Measurements from ENCODE around the gene PLA2G4B.
A peak's percentile ranks its signal among the peaks of the same experiment; 100 is the strongest.

PLA2G4B gene

GRCh38 chr15:41801850-41802455, 36.7 kb upstream of the PLA2G4B start:
- H3K9me3 Mint-ChIP-seq = no peaks in the 10 kb centered on the region
- no peak overlapping the region for H3K27ac Mint-ChIP-seq
- no peaks in the 10 kb centered on the region for H3K27me3 Mint-ChIP-seq
- peaks cover 26% of the 10 kb centered on the region for H3K4me1 Mint-ChIP-seq
- H3K4me3 Mint-ChIP-seq = no peak overlapping the region
- no peak for ATAC-seq
- no peak for DNase-seq

GRCh38 chr15:41804361-41804760, 34.3 kb upstream of the PLA2G4B start:
- H3K4me3 Mint-ChIP-seq = no peak overlapping the region
- no peaks in the 10 kb centered on the region for H3K27me3 Mint-ChIP-seq
- ATAC-seq (no peak), DNase-seq (no peak)
- no peaks in the 10 kb centered on the region for H3K9me3 Mint-ChIP-seq
- peak overlapping the region in 1 of 2 donors; percentile 3 for H3K27ac Mint-ChIP-seq
- peaks cover 18% of the 10 kb centered on the region for H3K4me1 Mint-ChIP-seq

- H3K4me1 Mint-ChIP-seq = peaks cover 21% of the 10 kb centered on the region
- no peak for ATAC-seq
- peak overlapping the region; percentile 74 to 75 for H3K27ac Mint-ChIP-seq
- DNase-seq = no peak
- H3K27me3 Mint-ChIP-seq = no peaks in the 10 kb centered on the region
- H3K4me3 Mint-ChIP-seq = no peak overlapping the region
- H3K9me3 Mint-ChIP-seq = no peaks in the 10 kb centered on the region
Measured at GRCh38 chr15:41804916-41805666, 33.6 kb upstream of the PLA2G4B start.

- Mint-ChIP-seq H3K27ac (peak overlapping the region; percentile 7 to 74), H3K4me3 (no peak overlapping the region), H3K27me3 (no peaks in the 10 kb centered on the region), H3K4me1 (peaks cover 24% of the 10 kb centered on the region), H3K9me3 (no peaks in the 10 kb centered on the region)
- no peak for DNase-seq
- no peak for ATAC-seq
Measured at GRCh38 chr15:41805711-41806110, 32.9 kb upstream of the PLA2G4B start.

GRCh38 chr15:41806291-41807181, 32.1 kb upstream of the PLA2G4B start:
- Mint-ChIP-seq H3K9me3 (no peaks in the 10 kb centered on the region), H3K27me3 (no peaks in the 10 kb centered on the region), H3K27ac (no peak overlapping the region), H3K4me3 (no peak overlapping the region), H3K4me1 (peaks cover 24% of the 10 kb centered on the region)
- peak; percentile 37 for ATAC-seq
- no peak for DNase-seq

GRCh38 chr15:41809121-41809520, 29.5 kb upstream of the PLA2G4B start:
- ATAC-seq (no peak), DNase-seq (no peak)
- Mint-ChIP-seq H3K27me3 (no peaks in the 10 kb centered on the region), H3K27ac (no peak overlapping the region), H3K4me1 (peaks cover 23% of the 10 kb centered on the region), H3K9me3 (no peaks in the 10 kb centered on the region), H3K4me3 (no peak overlapping the region)

GRCh38 chr15:41809526-41810220, 29.0 kb upstream of the PLA2G4B start:
- H3K9me3 Mint-ChIP-seq = no peaks in the 10 kb centered on the region
- DNase-seq (no peak), ATAC-seq (no peak)
- H3K4me1 Mint-ChIP-seq = peaks cover 17% of the 10 kb centered on the region
- no peaks in the 10 kb centered on the region for H3K27me3 Mint-ChIP-seq
- H3K27ac Mint-ChIP-seq = no peak overlapping the region
- no peak overlapping the region for H3K4me3 Mint-ChIP-seq

- Mint-ChIP-seq H3K4me3 (no peak overlapping the region), H3K4me1 (peaks cover 11% of the 10 kb centered on the region), H3K9me3 (no peaks in the 10 kb centered on the region), H3K27me3 (no peaks in the 10 kb centered on the region), H3K27ac (no peak overlapping the region)
- peak; percentile 18 for ATAC-seq
- no peak for DNase-seq
Measured at GRCh38 chr15:41810651-41811431, 27.8 kb upstream of the PLA2G4B start.

GRCh38 chr15:41811432-41812195, 27.0 kb upstream of the PLA2G4B start:
- peak overlapping the region in 1 of 2 donors; percentile 24 for H3K27ac Mint-ChIP-seq
- peak; percentile 61 to 68 for DNase-seq
- H3K9me3 Mint-ChIP-seq = no peaks in the 10 kb centered on the region
- H3K27me3 Mint-ChIP-seq = no peaks in the 10 kb centered on the region
- H3K4me3 Mint-ChIP-seq = no peak overlapping the region
- peak; percentile 89 for ATAC-seq
- H3K4me1 Mint-ChIP-seq = peaks cover 11% of the 10 kb centered on the region

- peaks cover 11% of the 10 kb centered on the region for H3K4me1 Mint-ChIP-seq
- ATAC-seq (no peak), DNase-seq (no peak)
- no peak overlapping the region for H3K27ac Mint-ChIP-seq
- no peaks in the 10 kb centered on the region for H3K27me3 Mint-ChIP-seq
- no peak overlapping the region for H3K4me3 Mint-ChIP-seq
- no peaks in the 10 kb centered on the region for H3K9me3 Mint-ChIP-seq
Measured at GRCh38 chr15:41812820-41813375, 25.7 kb upstream of the PLA2G4B start.

- Mint-ChIP-seq H3K4me1 (peaks cover 11% of the 10 kb centered on the region), H3K4me3 (no peak overlapping the region), H3K9me3 (no peaks in the 10 kb centered on the region), H3K27me3 (no peaks in the 10 kb centered on the region), H3K27ac (peak overlapping the region in 1 of 2 donors; percentile 49)
- ATAC-seq = no peak
- DNase-seq = no peak
Measured at GRCh38 chr15:41813426-41813825, 25.2 kb upstream of the PLA2G4B start.

GRCh38 chr15:41814534-41814933, 24.1 kb upstream of the PLA2G4B start:
- no peak overlapping the region for H3K27ac Mint-ChIP-seq
- no peaks in the 10 kb centered on the region for H3K27me3 Mint-ChIP-seq

GRCh38 chr15:41816788-41817187, 21.9 kb upstream of the PLA2G4B start:
- Mint-ChIP-seq H3K27ac (no peak overlapping the region), H3K4me3 (no peak overlapping the region), H3K4me1 (no peaks in the 10 kb centered on the region), H3K27me3 (no peaks in the 10 kb centered on the region), H3K9me3 (no peaks in the 10 kb centered on the region)
- ATAC-seq = no peak
- no peak for DNase-seq

More at GRCh38 chr15:41814534-41814933, 24.1 kb upstream of the PLA2G4B start:
- no peak for DNase-seq
- H3K4me3 Mint-ChIP-seq = no peak overlapping the region
- H3K9me3 Mint-ChIP-seq = no peaks in the 10 kb centered on the region
- H3K4me1 Mint-ChIP-seq = peaks cover 8% of the 10 kb centered on the region
- ATAC-seq = no peak

- H3K9me3 Mint-ChIP-seq = no peaks in the 10 kb centered on the region
- no peaks in the 10 kb centered on the region for H3K4me1 Mint-ChIP-seq
- H3K4me3 Mint-ChIP-seq = no peak overlapping the region
- ATAC-seq (no peak), DNase-seq (no peak)
- no peak overlapping the region for H3K27ac Mint-ChIP-seq
- no peaks in the 10 kb centered on the region for H3K27me3 Mint-ChIP-seq
Measured at GRCh38 chr15:41817327-41817726, 21.3 kb upstream of the PLA2G4B start.
